ENCODE results near the gene FTO.

Gene FTO

GRCh38 chr16:53866520-53866919, 162.6 kb downstream of the FTO start:
- TF ChIP-seq, protein P1, sequence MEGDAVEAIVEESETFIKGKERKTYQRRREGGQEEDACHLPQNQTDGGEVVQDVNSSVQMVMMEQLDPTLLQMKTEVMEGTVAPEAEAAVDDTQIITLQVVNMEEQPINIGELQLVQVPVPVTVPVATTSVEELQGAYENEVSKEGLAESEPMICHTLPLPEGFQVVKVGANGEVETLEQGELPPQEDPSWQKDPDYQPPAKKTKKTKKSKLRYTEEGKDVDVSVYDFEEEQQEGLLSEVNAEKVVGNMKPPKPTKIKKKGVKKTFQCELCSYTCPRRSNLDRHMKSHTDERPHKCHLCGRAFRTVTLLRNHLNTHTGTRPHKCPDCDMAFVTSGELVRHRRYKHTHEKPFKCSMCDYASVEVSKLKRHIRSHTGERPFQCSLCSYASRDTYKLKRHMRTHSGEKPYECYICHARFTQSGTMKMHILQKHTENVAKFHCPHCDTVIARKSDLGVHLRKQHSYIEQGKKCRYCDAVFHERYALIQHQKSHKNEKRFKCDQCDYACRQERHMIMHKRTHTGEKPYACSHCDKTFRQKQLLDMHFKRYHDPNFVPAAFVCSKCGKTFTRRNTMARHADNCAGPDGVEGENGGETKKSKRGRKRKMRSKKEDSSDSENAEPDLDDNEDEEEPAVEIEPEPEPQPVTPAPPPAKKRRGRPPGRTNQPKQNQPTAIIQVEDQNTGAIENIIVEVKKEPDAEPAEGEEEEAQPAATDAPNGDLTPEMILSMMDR (IDR thresholded peaks at IDR 0.05; ENCODE audit: low read depth, low read length): no peak
- DNase-seq: no peak
- Histone ChIP-seq H3K9me3 (no peaks in the 10 kb centered on the region), H3K4me1 (no peaks in the 10 kb centered on the region), H3K4me3 (ENCODE audit: low read depth, low read length) (no peak overlapping the region), H3K36me3 (no peaks in the 10 kb centered on the region; the same call in 1 of the 2 replicates), H3K27me3 (no peaks in the 10 kb centered on the region)

DNA sequence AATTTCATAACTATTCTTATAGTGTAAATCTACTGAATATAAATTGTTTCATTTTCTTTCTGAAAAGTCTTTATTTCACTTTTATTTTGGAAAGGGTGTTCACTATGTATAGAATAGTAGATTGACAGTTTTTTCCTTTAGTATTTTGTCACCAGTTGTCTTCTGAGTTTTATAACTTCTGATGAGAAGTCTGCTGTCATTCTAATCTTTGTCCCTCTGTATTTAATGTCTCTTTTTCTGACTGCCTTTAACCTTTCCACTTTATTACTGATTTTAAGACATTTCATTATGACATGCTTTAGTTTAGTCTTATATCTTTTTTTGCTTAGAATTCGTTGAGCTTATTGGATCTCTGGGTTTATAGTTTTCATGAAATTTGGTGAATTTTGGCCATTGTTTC, 166.9 kb downstream of the FTO start:
- no peak for DNase-seq

GRCh38 chr16:53872248-53873221, 168.6 kb downstream of the FTO start:
- TF ChIP-seq, protein P1 (IDR thresholded peaks at IDR 0.05; ENCODE audit: low read depth, low read length): no peak
- Histone ChIP-seq H3K9me3 (0 out of 2 replicates have a peak, but pooled peaks cover 3% of the 10 kb centered on the region), H3K4me1 (no peaks in the 10 kb centered on the region), H3K36me3 (no peaks in the 10 kb centered on the region; the same call in 1 of the 2 replicates), H3K27me3 (no peaks in the 10 kb centered on the region), H3K4me3 (ENCODE audit: low read depth, low read length) (no peak overlapping the region)
- DNase-seq: no peak

More for the DNA sequence above, 166.9 kb downstream of the FTO start:
- Histone ChIP-seq H3K27me3 (no peaks in the 10 kb centered on the region), H3K36me3 (no peaks in the 10 kb centered on the region; the same call in 1 of the 2 replicates), H3K9me3 (0 out of 2 replicates have a peak, but pooled peaks cover 3% of the 10 kb centered on the region), H3K4me3 (ENCODE audit: low read depth, low read length) (no peak overlapping the region), H3K4me1 (no peaks in the 10 kb centered on the region)
- TF ChIP-seq, protein P1 (IDR thresholded peaks at IDR 0.05; ENCODE audit: low read depth, low read length): no peak

- Histone ChIP-seq H3K4me3 (ENCODE audit: low read depth, low read length) (no peak overlapping the region), H3K27me3 (no peaks in the 10 kb centered on the region), H3K36me3 (peaks cover 3% of the 10 kb centered on the region), H3K9me3 (0 out of 2 replicates have a peak, but pooled peaks cover 3% of the 10 kb centered on the region), H3K4me1 (no peaks in the 10 kb centered on the region)
- DNase-seq: no peak
- TF ChIP-seq, protein P1 (IDR thresholded peaks at IDR 0.05; ENCODE audit: low read depth, low read length): no peak
These were observed 172.9 kb downstream of the FTO start for GRCh38 chr16:53876811-53877210.

DNA sequence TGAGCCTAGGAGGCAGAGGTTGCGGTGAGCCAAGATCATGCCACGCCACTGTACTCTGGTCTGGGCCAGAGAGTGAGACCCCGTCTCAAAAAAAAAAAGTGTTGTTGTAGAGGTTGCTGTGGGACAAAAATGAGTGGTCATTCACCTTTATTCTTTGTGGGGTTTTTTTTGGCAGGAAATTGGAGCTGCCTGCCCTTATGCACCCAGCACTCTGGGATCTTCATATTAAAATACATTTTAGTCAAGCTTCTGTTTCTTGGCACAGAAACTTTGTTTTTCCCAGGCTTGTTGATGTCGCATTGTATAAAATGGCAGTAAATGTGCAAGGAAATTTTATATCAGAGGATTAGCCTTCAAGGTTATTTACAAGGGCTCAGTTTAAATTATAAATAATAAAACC, 174.3 kb downstream of the FTO start:
- H3K9me3 ChIP-seq: no peaks in the 10 kb centered on the region
- peaks cover 3% of the 10 kb centered on the region for H3K36me3 ChIP-seq
- H3K4me1 ChIP-seq: no peaks in the 10 kb centered on the region
- TF ChIP-seq, protein P1 (IDR thresholded peaks at IDR 0.05; ENCODE audit: low read depth, low read length): no peak
- H3K27me3 ChIP-seq: no peaks in the 10 kb centered on the region
- no peak for DNase-seq
- no peak overlapping the region for H3K4me3 ChIP-seq (ENCODE audit: low read depth, low read length)

GRCh38 chr16:53881371-53881770, 177.4 kb downstream of the FTO start:
- no peak overlapping the region for H3K4me3 ChIP-seq (ENCODE audit: low read depth, low read length)
- TF ChIP-seq, protein P1 (IDR thresholded peaks at IDR 0.05; ENCODE audit: low read depth, low read length): no peak
- no peak for DNase-seq
- peaks cover 7% of the 10 kb centered on the region for H3K36me3 ChIP-seq
- no peaks in the 10 kb centered on the region for H3K9me3 ChIP-seq
- H3K4me1 ChIP-seq: peaks cover 3% of the 10 kb centered on the region; the same call in 1 of the 2 replicates
- H3K27me3 ChIP-seq: no peaks in the 10 kb centered on the region

All from BE2C (cell line).